ENCODE results near the gene TMUB1. TPM values are rescaled to one million over a fixed set of nuclear protein-coding genes. Genes with fewer than 3 reads are reported as not detected.
A peak's percentile ranks its signal among the peaks of the same experiment; 100 is the strongest.

The TMUB1 gene
- total RNA-seq, 2 experiments from 2014 or later: 56.0 to 59.6 TPM

- Histone ChIP-seq H3K36me3 (ENCODE audit: insufficient read depth, low read length) (no peaks in the 10 kb centered on the region), H3K4me2 (ENCODE audit: low read length) (no peak overlapping the region), H3K9me2 (ENCODE audit: insufficient read depth, low read length) (no peaks in the 10 kb centered on the region), H3K27ac (ENCODE audit: low read depth, low read length, poor library complexity, severe bottlenecking) (no peak overlapping the region), H3K4me3 (ENCODE audit: low read depth, low read length, poor library complexity, severe bottlenecking) (no peak overlapping the region), H3K9me3 (ENCODE audit: low read length) (no peaks in the 10 kb centered on the region), H2AFZ (ENCODE audit: low read length) (no peak overlapping the region), H3K4me1 (ENCODE audit: insufficient read depth, low read length, poor library complexity, severe bottlenecking) (peaks cover 22% of the 10 kb centered on the region), H3K79me2 (ENCODE audit: insufficient read depth, low read depth, low read length) (no peaks in the 10 kb centered on the region), H4K20me1 (ENCODE audit: insufficient read depth, low read length) (no peaks in the 10 kb centered on the region; the same call in 1 of the 2 replicates)
- intact Hi-C loops (cut with micrococcal nuclease; ENCODE audit: unreplicated experiment): loop anchor here (10.0 kb wide), 2 partner anchors 113 to 193 kb away; partner anchors contain the start of gene KCNH2
- DNase-seq (ENCODE audit: low spot score): no peak
- TF ChIP-seq, protein P1, sequence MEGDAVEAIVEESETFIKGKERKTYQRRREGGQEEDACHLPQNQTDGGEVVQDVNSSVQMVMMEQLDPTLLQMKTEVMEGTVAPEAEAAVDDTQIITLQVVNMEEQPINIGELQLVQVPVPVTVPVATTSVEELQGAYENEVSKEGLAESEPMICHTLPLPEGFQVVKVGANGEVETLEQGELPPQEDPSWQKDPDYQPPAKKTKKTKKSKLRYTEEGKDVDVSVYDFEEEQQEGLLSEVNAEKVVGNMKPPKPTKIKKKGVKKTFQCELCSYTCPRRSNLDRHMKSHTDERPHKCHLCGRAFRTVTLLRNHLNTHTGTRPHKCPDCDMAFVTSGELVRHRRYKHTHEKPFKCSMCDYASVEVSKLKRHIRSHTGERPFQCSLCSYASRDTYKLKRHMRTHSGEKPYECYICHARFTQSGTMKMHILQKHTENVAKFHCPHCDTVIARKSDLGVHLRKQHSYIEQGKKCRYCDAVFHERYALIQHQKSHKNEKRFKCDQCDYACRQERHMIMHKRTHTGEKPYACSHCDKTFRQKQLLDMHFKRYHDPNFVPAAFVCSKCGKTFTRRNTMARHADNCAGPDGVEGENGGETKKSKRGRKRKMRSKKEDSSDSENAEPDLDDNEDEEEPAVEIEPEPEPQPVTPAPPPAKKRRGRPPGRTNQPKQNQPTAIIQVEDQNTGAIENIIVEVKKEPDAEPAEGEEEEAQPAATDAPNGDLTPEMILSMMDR (conservative IDR thresholded peaks at IDR 0.05; ENCODE audit: low read length): no peak
- no peak for TF ChIP-seq EZH2phosphoT487 (IDR thresholded peaks at IDR 0.05; ENCODE audit: borderline replicate concordance, low read depth, low read length)
- CTCF ChIA-PET (ENCODE audit: unreplicated experiment): no interaction called here
- POLR2A ChIA-PET: interaction anchor here (0.6 kb wide), 1 partner anchor 1628 kb away, joined by 4 read pairs; no protein-coding TSS in a partner anchor
- BruUV-seq (replicated peaks): no TSS peak
Measured at GRCh38 chr7:151088019-151088855, 4.9 kb upstream of the TMUB1 start.

DNA sequence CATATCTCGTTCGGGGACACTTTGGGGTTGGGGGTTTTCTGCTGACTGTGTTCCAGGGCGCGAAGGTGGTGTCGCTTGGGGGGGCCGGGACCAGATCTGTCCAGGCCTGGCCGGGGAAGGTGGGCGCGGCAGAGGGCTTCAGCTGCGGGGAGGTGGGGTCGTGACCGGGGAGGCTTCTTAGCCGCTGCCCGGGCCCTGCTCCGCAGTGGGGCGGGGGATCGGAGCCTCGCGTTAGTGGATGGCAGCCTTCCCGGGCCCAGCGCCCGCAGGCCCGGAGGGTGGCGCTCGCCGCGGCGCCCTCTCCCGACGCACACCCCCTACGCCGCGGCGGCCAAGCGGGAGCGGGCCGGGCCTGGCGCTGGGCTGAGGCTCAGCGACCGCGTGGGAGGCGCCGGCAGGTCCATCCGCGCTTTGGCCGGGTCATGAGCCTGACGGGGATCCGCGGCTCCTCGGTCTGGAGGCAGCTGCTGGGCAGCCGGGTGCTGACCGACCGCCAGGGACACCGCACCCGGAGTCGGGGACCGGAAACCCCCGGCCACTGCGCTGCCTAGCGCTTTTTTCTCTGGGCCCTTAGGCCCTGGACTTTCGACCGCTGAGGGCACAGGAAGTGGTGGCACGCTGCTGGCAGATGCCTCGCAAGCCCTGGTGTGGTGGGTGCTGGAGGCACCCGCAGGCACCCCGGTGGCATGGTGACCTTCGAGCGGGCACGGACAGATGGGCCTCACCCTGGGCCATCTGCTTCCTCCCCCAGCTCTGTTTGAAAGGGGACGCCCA, 4.1 kb upstream of the TMUB1 start:
- Histone ChIP-seq H3K4me2 (ENCODE audit: low read length) (peak overlapping the region; percentile 63), H3K79me2 (ENCODE audit: insufficient read depth, low read depth, low read length) (peaks cover 6% of the 10 kb centered on the region), H3K9me3 (ENCODE audit: low read length) (no peaks in the 10 kb centered on the region), H3K4me1 (ENCODE audit: insufficient read depth, low read length, poor library complexity, severe bottlenecking) (peaks cover 23% of the 10 kb centered on the region), H3K9me2 (ENCODE audit: insufficient read depth, low read length) (no peaks in the 10 kb centered on the region), H3K36me3 (ENCODE audit: insufficient read depth, low read length) (no peaks in the 10 kb centered on the region), H3K4me3 (ENCODE audit: low read depth, low read length, poor library complexity, severe bottlenecking) (peak overlapping the region; percentile 48), H3K27ac (ENCODE audit: low read depth, low read length, poor library complexity, severe bottlenecking) (no peak overlapping the region), H4K20me1 (ENCODE audit: insufficient read depth, low read length) (no peaks in the 10 kb centered on the region; the same call in 1 of the 2 replicates), H2AFZ (ENCODE audit: low read length) (no peak overlapping the region)
- no peak; the same call in none of the 2 replicates for TF ChIP-seq EZH2phosphoT487 (IDR thresholded peaks at IDR 0.05; ENCODE audit: borderline replicate concordance, low read depth, low read length)
- TF ChIP-seq, protein P1 (conservative IDR thresholded peaks at IDR 0.05; ENCODE audit: low read length): no peak
- ChIA-PET CTCF (ENCODE audit: unreplicated experiment) (no interaction called here), POLR2A (no interaction called here)
- DNase-seq (ENCODE audit: low spot score): no peak
- BruUV-seq (replicated peaks): no TSS peak
- intact Hi-C loops (cut with micrococcal nuclease; ENCODE audit: unreplicated experiment): loop anchor here (2.0 to 10.0 kb wide), 3 partner anchors 23 to 193 kb away; partner anchors contain the start of gene KCNH2

Measured in OCI-LY7 (cell line).